Activated naive CD8-positive, alpha-beta T cell (primary cell): ENCODE results near the gene KCNA5.

Experiments used
- H3K27ac Mint-ChIP-seq: one replicate; pipeline ENCODE4 v1.8.0; 2021; ENCODE audit warnings: mixed read lengths
- H3K27me3 Mint-ChIP-seq: one replicate; pipeline ENCODE4 v1.8.0; 2021; ENCODE audit warnings: mixed read lengths
- H3K36me3 Mint-ChIP-seq: one replicate; pipeline ENCODE4 v1.8.0; 2021; ENCODE audit warnings: mixed read lengths
- H3K4me1 Mint-ChIP-seq: one replicate; pipeline ENCODE4 v1.8.0; 2021; ENCODE audit warnings: low read depth, mixed read lengths
- H3K4me3 Mint-ChIP-seq: one replicate; pipeline ENCODE4 v1.8.0; 2021; ENCODE audit warnings: mild to moderate bottlenecking, mixed read lengths
- H3K9me3 Mint-ChIP-seq: one replicate; pipeline ENCODE4 v1.8.0; 2021; ENCODE audit warnings: low read depth, mixed read lengths

Gene KCNA5

DNA sequence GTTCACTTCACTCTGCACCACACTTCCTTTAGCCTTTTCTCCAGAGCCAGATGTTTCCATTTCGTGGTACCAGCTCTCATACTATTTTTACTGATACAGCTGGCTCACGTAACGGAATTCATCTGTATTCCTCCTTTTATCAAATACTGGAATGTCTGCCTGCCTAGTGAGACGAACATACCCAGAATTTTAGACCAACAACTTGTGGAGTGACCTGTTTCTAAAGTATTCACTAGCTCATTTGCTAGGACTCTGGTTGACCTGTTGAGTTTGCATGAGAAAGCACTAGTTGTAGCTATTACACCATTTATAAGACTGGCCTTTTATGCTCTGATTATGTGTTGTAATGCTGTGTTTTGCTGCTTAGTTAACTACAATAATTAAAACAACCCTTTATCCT lies 22.6 kb downstream of the KCNA5 start:
- no peak overlapping the region for H3K4me3 Mint-ChIP-seq

DNA sequence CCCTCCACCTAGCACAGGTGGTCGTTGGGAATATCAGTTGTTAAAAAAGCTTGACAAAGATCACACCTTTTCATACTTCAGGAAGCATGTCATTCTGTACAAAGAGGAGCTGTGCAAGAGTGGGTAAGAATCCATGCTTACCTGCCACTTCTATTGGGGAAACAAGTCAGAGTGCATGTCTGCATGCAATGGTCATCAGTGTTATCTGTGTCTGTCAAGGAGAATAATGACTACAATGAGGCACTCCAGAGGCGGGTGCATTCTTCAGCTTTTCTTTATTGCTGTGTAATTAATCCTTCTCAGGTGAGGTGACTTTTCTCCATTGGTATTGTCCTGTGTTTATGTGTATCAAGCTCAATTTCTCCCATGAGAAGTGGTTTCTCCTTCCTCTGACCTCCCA lies 24.4 kb downstream of the KCNA5 start:
- H3K27me3 Mint-ChIP-seq = peaks cover 3% of the 10 kb centered on the region
- H3K4me1 Mint-ChIP-seq = no peaks in the 10 kb centered on the region
- no peaks in the 10 kb centered on the region for H3K36me3 Mint-ChIP-seq
- H3K27ac Mint-ChIP-seq = no peak overlapping the region
- no peak overlapping the region for H3K4me3 Mint-ChIP-seq
- no peaks in the 10 kb centered on the region for H3K9me3 Mint-ChIP-seq

More for the DNA sequence above, 22.6 kb downstream of the KCNA5 start:
- no peak overlapping the region for H3K27ac Mint-ChIP-seq
- H3K4me1 Mint-ChIP-seq = no peaks in the 10 kb centered on the region
- no peaks in the 10 kb centered on the region for H3K36me3 Mint-ChIP-seq
- no peaks in the 10 kb centered on the region for H3K9me3 Mint-ChIP-seq
- no peaks in the 10 kb centered on the region for H3K27me3 Mint-ChIP-seq

DNA sequence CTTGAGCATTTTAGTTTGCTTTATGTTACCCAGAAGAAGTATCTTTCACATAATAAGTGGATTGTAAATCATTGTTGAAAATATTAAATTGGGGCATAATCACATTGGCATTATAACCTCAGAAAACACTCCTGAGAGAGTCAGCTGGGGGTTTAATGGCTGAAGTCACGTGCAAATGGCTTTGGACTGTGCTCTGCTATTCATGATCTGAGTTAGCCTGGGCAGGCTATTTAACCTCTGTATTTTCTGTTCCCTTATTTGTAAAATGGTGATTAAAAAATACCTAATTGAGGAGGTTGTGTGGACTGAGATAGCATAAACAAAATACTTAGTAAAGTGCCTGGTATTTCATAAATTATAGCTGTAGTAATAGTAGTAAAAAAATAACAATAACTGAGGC lies 24.9 kb downstream of the KCNA5 start:
- Mint-ChIP-seq H3K9me3 (no peaks in the 10 kb centered on the region), H3K27me3 (peaks cover 3% of the 10 kb centered on the region), H3K27ac (no peak overlapping the region), H3K4me1 (no peaks in the 10 kb centered on the region), H3K36me3 (no peaks in the 10 kb centered on the region), H3K4me3 (no peak overlapping the region)

DNA sequence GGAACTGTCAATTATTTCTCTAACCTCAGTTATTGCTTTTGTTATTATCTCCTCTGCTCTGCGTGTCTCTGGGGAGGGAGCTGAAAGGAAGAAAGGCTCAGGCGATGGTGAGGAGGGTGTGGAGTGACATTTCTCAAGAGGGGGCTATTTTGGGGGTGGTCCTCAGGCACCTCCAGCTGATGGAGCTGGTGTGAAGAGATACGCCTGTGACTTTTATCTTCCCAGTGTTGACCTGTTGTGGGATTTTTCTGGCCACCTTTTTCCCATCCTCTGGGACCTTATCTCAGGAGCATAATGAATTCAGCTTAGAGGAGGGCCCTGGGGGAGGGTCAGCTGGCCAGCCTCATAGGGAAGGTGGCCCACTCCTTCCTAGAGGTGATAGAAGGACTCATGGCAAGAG lies 26.4 kb downstream of the KCNA5 start:
- Mint-ChIP-seq H3K4me1 (no peaks in the 10 kb centered on the region), H3K36me3 (no peaks in the 10 kb centered on the region), H3K27me3 (peaks cover 3% of the 10 kb centered on the region), H3K4me3 (no peak overlapping the region), H3K9me3 (no peaks in the 10 kb centered on the region), H3K27ac (no peak overlapping the region)

DNA sequence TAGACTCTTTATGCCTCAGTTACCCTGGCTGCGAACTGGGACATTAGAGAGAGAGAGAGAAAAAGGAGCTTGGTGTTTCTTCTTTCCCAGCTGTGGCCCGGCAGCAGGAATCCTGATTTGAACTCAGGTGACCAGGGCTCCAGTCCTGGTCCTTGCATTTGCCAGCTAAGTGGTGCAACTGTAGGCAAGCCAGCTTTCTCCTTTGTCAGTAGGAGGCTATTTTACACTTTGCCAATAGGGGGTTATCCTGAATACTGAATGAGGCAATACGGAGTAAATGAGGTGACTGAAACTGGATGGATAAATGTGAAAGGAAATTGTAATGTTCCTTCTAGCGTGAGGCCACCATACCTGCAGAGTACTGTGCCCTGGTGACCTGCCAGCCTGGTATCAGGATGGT lies 27.8 kb downstream of the KCNA5 start:
- Mint-ChIP-seq H3K36me3 (no peaks in the 10 kb centered on the region), H3K4me3 (no peak overlapping the region), H3K27ac (no peak overlapping the region), H3K9me3 (no peaks in the 10 kb centered on the region), H3K27me3 (peaks cover 3% of the 10 kb centered on the region), H3K4me1 (no peaks in the 10 kb centered on the region)

DNA sequence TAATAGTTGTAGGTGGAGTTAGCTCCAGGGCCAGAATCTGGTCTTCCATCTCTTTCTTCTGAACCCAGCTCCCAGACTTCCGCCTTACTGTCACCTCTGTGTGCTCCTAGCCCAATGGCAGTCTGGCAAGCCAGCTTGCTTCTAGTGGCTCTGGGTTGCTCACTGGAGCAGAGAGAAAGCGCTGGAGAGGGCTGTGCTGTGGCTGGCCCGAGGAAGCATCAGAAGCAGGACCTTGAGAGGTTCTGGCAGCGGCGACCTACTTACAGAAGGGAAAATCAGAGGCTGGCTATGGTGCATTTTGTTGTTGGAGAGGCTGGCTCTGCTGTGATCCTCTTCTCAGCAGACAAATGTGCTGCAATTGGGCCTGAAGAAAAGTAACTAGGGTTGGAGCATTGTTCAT lies 28.6 kb downstream of the KCNA5 start:
- Mint-ChIP-seq H3K4me3 (no peak overlapping the region), H3K36me3 (no peaks in the 10 kb centered on the region), H3K27ac (no peak overlapping the region), H3K27me3 (peaks cover 3% of the 10 kb centered on the region), H3K4me1 (no peaks in the 10 kb centered on the region), H3K9me3 (no peaks in the 10 kb centered on the region)

DNA sequence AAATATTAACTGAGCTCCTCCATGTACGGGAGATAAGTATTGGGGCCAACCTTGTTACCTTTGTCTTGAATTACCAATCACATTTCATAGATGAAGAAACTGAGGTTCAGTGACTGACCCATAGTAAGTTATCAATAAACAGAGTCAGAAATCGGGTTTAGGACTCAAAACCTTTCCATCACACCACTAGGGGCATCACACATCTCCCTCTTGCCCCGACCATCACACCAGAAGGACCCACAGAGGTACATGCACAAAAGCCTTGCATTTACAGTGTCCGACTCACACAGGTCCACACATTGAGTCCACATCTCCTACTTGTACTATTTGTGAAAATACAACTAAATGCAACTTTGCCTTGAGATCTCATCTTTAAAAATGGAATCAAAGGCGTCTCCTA lies 29.4 kb downstream of the KCNA5 start:
- Mint-ChIP-seq H3K9me3 (no peaks in the 10 kb centered on the region), H3K27ac (no peak overlapping the region), H3K36me3 (no peaks in the 10 kb centered on the region), H3K4me1 (no peaks in the 10 kb centered on the region), H3K27me3 (peaks cover 3% of the 10 kb centered on the region), H3K4me3 (no peak overlapping the region)

DNA sequence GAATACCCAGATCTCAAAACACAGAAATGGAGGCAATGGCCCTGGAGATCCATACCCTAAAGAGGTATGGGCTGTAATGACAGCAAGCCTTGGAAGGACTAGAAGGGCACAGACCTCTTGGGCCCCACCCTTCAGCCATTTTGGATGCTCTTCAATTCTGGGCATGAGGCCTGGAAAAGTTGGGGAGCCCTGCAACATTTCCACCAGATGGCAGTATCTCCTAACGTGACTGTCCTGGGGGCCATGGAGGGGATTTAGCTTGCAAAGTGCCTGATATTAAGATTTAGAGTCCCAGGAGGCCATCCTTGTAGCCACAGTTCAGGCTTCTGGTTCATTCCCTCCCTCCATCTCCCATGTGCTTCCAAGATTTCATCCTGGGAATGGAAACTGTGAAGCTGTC lies 30.2 kb downstream of the KCNA5 start:
- Mint-ChIP-seq H3K27me3 (peaks cover 3% of the 10 kb centered on the region), H3K4me3 (no peak overlapping the region), H3K4me1 (no peaks in the 10 kb centered on the region)

DNA sequence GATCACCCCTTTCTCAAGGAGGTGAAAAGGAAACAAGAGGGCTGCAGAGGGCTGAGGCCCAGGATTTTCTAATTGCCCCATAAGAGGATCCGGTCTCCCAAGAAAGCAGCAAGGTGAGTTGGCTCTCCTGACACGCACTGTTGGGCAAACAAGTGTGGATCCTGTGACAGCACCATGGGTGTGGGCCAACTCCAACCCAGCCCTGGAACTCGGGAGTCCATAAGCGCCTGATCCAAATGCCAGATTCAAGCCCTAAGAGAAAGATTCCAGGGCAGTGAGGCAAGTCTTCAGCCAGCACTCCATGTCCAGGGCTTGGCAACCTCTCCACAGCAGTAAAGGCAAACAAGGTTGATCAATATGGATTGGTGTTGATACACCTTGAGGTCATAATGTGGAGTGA lies 33.1 kb downstream of the KCNA5 start:
- H3K9me3 Mint-ChIP-seq = no peaks in the 10 kb centered on the region
- no peaks in the 10 kb centered on the region for H3K4me1 Mint-ChIP-seq
- peak overlapping the region; percentile 43 for H3K27ac Mint-ChIP-seq
- H3K36me3 Mint-ChIP-seq = no peaks in the 10 kb centered on the region
- peaks cover 3% of the 10 kb centered on the region for H3K27me3 Mint-ChIP-seq
- H3K4me3 Mint-ChIP-seq = no peak overlapping the region

More for the DNA sequence above, 30.2 kb downstream of the KCNA5 start:
- H3K9me3 Mint-ChIP-seq = no peaks in the 10 kb centered on the region
- no peaks in the 10 kb centered on the region for H3K36me3 Mint-ChIP-seq
- no peak overlapping the region for H3K27ac Mint-ChIP-seq

DNA sequence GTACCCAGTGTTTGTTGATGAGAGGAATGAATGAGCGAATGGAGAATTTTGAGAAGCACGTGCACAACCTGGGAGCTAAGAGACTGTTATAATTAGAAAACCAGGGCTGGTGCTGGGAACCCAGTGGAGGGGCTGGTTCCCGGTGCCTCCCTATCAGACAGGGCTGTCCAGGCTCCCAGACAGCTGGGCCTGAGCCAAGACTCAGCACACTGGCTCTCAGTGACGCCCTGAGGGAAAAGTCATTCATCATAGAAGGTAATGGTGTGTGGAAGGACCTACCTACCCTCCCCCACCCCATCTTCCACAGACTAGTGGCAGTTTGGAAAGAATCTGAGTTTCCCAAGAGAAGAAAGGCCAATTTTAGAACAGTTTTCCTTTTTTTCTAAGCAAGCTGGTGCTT lies 34.7 kb downstream of the KCNA5 start:
- Mint-ChIP-seq H3K9me3 (no peaks in the 10 kb centered on the region), H3K27me3 (no peaks in the 10 kb centered on the region), H3K27ac (no peak overlapping the region), H3K36me3 (no peaks in the 10 kb centered on the region), H3K4me1 (no peaks in the 10 kb centered on the region), H3K4me3 (no peak overlapping the region)

DNA sequence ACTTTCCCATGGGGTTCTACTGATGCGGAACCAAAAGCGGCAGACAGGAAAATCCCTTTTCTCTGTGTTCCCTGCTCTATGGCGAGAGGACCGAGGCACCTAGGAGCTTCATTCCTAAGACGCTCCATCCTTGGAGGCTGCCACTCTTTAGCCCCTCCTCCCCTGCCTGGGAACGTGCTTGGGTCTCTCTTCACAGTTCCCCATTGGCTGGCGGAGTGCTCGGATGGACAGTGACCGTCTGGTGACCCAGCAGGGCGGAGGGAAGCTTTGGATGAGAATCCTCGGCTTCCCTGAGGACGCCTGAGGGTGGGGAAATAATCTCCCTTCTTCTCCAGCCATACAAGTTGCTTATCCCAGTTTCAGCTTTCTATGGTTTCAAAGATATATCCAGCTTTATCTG lies 37.3 kb downstream of the KCNA5 start:
- H3K9me3 Mint-ChIP-seq = no peaks in the 10 kb centered on the region
- no peaks in the 10 kb centered on the region for H3K27me3 Mint-ChIP-seq
- H3K27ac Mint-ChIP-seq = no peak overlapping the region
- no peaks in the 10 kb centered on the region for H3K4me1 Mint-ChIP-seq
- H3K4me3 Mint-ChIP-seq = no peak overlapping the region
- H3K36me3 Mint-ChIP-seq = no peaks in the 10 kb centered on the region

DNA sequence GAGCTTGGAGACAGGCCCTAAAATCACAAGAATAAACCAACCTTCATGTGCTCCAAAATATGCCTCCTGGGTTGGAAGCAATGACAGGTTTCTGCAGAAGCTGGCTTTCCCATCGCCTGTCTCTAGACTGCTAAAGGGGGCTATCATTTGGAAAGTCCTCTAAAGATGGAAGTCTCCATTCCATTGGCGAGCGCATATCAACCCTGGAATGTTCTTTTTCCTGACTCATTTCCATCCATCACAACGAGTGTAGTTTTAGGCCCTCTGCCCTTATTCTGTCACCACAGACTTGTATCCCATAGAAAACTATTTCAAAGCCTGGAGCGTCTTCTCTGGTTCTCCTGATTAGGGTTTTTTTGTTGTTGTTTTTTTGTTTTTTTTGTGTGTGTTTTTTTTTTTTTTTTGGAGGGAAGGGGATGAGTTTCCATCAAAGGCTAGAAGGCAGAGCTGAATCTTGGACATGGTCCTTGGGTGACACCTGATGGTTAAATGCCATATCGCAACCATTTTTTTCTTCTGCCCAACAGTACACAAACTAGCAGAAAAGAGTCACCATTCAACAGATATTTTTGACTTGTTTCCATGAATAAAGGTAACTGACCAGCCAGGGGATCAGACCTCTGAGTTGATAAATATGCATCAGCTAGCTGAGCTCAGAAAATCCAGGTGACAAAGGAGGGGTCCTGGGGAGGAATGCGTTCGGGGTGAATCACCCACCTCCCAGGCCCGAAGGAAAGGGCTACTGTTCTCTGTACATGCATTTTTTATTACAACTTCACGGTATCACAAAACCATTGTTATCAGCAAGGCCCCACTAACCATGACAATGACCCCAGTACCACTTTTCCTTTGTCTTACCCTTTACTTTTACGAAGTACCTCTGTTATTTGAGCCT lies 40.5 kb downstream of the KCNA5 start:
- H3K27ac Mint-ChIP-seq = no peak overlapping the region
- H3K27me3 Mint-ChIP-seq = no peaks in the 10 kb centered on the region
- H3K9me3 Mint-ChIP-seq = no peaks in the 10 kb centered on the region
- no peaks in the 10 kb centered on the region for H3K4me1 Mint-ChIP-seq
- H3K4me3 Mint-ChIP-seq = no peak overlapping the region
- no peaks in the 10 kb centered on the region for H3K36me3 Mint-ChIP-seq

DNA sequence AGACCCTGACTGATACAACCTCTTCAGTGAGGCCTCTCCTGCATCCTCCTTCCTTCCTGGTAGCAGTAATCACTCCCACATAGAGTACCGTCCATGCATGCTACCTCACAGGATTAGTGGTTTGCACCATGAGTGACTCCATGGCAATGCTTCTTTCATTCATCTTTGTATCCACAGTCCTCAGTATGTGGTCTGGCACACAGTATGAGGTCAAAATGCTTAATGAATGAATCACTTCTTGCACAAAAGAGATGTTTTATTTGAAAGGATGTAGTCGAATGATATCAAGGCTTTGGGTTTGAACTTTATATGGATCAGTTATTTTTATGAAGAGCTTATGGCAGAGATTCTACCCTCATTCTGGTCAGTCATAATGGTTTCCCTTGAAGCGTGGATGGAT lies 42.2 kb downstream of the KCNA5 start:
- no peak overlapping the region for H3K27ac Mint-ChIP-seq
- no peaks in the 10 kb centered on the region for H3K4me1 Mint-ChIP-seq
- no peaks in the 10 kb centered on the region for H3K36me3 Mint-ChIP-seq
- no peak overlapping the region for H3K4me3 Mint-ChIP-seq
- H3K27me3 Mint-ChIP-seq = peaks cover 2% of the 10 kb centered on the region
- H3K9me3 Mint-ChIP-seq = no peaks in the 10 kb centered on the region

DNA sequence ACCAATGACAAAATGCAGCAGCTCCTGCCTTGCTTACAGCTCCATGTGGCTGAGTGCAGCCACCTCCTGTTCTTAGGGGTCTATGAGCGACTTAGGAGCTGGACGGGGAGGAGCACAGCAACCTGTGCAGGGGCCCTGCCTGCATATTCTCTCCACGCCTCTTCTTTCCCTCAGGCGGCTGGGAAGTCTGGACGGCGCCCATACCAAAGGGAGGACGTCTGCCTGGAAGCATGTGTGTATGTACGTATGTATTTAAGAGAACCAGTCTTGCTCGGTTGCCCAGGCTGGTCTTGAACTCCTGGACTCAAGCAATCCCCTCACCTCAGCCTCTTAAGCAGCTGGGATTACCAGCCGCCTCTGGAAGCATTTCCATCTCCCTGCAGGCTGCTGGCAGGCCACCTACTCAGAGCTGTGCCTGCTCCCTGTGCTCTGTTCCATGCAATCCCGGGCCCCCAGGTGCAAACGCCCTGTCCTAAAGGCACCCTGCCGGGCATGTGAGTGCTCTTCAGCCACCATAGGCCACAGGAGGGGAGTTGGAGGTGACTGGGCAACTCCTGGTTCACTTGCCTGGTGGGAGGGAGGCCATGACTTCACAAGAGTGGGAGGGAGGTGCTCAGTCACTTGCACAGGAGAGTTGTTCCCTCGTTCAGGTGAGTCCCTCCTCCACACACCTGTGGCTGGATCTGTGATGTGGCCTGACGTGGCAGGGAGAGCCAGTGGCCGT lies 44.3 kb downstream of the KCNA5 start:
- no peak overlapping the region for H3K4me3 Mint-ChIP-seq
- H3K36me3 Mint-ChIP-seq = no peaks in the 10 kb centered on the region
- no peak overlapping the region for H3K27ac Mint-ChIP-seq
- H3K27me3 Mint-ChIP-seq = peaks cover 2% of the 10 kb centered on the region
- H3K9me3 Mint-ChIP-seq = no peaks in the 10 kb centered on the region
- no peaks in the 10 kb centered on the region for H3K4me1 Mint-ChIP-seq

DNA sequence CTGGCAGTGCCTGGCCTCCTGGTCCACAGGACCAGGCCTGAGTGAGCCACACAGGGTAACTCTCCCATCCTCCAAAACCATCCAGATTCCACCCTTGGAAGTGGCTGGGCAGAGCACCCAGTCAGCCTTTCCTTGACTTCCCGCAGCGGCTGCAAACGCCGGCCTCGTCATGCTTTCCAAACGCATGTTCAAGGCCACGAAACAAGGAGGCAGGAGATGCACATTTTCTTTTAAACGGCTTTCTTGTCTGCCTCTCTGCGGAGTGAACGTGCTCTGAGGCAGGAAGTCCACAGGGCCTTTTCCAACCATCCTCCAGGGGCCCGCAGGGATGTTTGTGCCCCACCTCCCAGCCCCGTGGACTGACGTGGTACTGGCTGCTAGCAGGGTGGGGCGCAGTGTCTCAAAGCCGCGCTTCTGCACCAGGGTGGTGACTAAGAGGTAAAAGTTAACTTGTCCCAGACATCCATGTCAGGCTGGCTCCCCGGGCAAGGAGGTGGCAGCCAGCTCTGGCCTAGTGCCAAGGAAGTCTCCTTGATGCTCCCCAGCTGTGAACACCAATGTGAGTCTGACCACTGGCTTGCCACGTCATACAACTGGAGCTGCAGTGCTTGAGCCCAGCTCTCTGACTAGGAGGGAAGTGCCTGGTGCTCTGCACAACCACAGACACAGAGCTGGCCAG lies 45.0 kb downstream of the KCNA5 start:
- Mint-ChIP-seq H3K9me3 (no peaks in the 10 kb centered on the region), H3K27me3 (peaks cover 2% of the 10 kb centered on the region), H3K27ac (no peak overlapping the region), H3K4me1 (no peaks in the 10 kb centered on the region), H3K4me3 (no peak overlapping the region), H3K36me3 (no peaks in the 10 kb centered on the region)
